Adrenal gland (tissue), 12 donors: Measurements from ENCODE around the gene ZNF212. TPM values are rescaled to one million over a fixed set of nuclear protein-coding genes. Genes with fewer than 3 reads are reported as not detected.
"Not testable (repeated sequence)": the region's sequence is repeated elsewhere in the genome, so short reads cannot be mapped to it uniquely, and the experiment has no call there.

ENCODE experiments used
- DNase-seq, 7 donors: peaks; one replicate each; pipeline ENCODE4 v3.0.0-alpha.2; 2019 to 2020
- H3K27ac ChIP-seq, 5 donors: fragments of 200-600 bp; sonication (generic) in 4 of 5; 1 replicate in 3 of 5; 2 replicates in 2 of 5; pipeline versions ENCODE4 v1.5.1 to v1.8.0; 2016 to 2020; ENCODE audit warnings: mild to moderate bottlenecking in 1 of 5
- H3K27me3 ChIP-seq: fragments of 200-600 bp; 2 replicates; pipeline ENCODE4 v1.8.0; 2021
- H3K36me3 ChIP-seq, 2 donors: fragments of 200-600 bp; replicated peaks in 1 of 2; 1 replicate in 1 of 2; 2 replicates in 1 of 2; pipeline versions ENCODE4 v1.5.1 to v1.8.0; 2018 to 2022
- H3K4me1 ChIP-seq, 2 donors: fragments of 200-600 bp; replicated peaks in 1 of 2; 1 replicate in 1 of 2; 2 replicates in 1 of 2; pipeline versions ENCODE4 v1.5.1 to v1.8.0; 2018 to 2021
- H3K4me3 ChIP-seq, 4 donors: fragments of 200-600 bp; sonication (generic) in 3 of 4; one replicate each; pipeline ENCODE4 v1.5.1; 2016 to 2018
- H3K9me3 ChIP-seq, 3 donors: fragments of 200-600 bp; sonication (generic) in 1 of 3; replicated peaks in 1 of 3; 1 replicate in 2 of 3; 2 replicates in 1 of 3; pipeline versions ENCODE4 v1.5.1 to v1.8.0; 2016 to 2021
- CTCF ChIP-seq, 6 experiments: fragments of 450-650 bp in 4 of 6; fragments of 200-600 bp in 2 of 6; sonication (generic) in 1 of 6; IDR thresholded peaks; 1 replicate in 5 of 6; 2 replicates in 1 of 6; pipeline versions ENCODE4 v1.5.1 to v1.8.0; 2016 to 2021; ENCODE audit warnings: antibody characterized with exemption in 6 of 6, mild to moderate bottlenecking in 2 of 6, moderate library complexity in 1 of 6
- POLR2A ChIP-seq, 2 donors: fragments of 450-650 bp; IDR thresholded peaks; one replicate each; pipeline ENCODE4 v1.6.1; 2017; ENCODE audit warnings: antibody characterized with exemption in 2 of 2, mild to moderate bottlenecking in 2 of 2, moderate library complexity in 1 of 2
- WGBS, 4 donors: extraction: QIAGEN DNeasy Blood & Tissue Kit in 2 of 4; methylation state at CpG; one replicate each; pipeline versions ENCODE4 v1.1.5 to v1.1.7; 2013 to 2017; 5-methylcytosine and 5-hydroxymethylcytosine counted together
- intact Hi-C, 2 donors: fragments of 100-400 bp; cut with DNase I; formaldehyde crosslinking; loops; one replicate each; pipeline versions ENCODE4 v1.14.1 to v1.15.0; 2022 to 2023
- polyA plus RNA-seq, 3 donors: library from polyadenylated mRNA; stranded (reverse); fragments of 200-250 nt in 2 of 3; fragments of 350-450 nt in 1 of 3; fragmentation: Illumina TruSeq in 1 of 3; extraction: RNeasy Lipid Tissue Mini Kit (QIAGEN cat#74804) in 1 of 3; gene quantifications; one replicate each; pipeline ENCODE4 v1.2.3, GENCODE V29; 2013 to 2014
- total RNA-seq, 9 donors: library from RNA; depleted of rRNA in 4 of 9; stranded (reverse); fragments of >200 nt in 4 of 9; fragments of 120-200 nt in 1 of 9; fragmentation: NEBNext Ultra II Directional in 1 of 9; extraction: Animal tissue kit (Norgen Biotek cat#: 25700) in 1 of 9; gene quantifications; one replicate each; pipeline versions ENCODE4 v1.1.0 to v1.2.4, GENCODE V29; 2013 to 2023
- donor health status: healthy with polysubstance abuse.
- donor health status: Bipolar disorder and iron deficiency.
- donor health status: DM: yes; HTN: yes; CAD: no.
- donor health status: DM: no; HTN: no; CAD: no.
- donor health status: DM: no; HTN: no; CAD: no.
- donor health status: DM: yes; HTN: yes; CAD: no.

Gene ZNF212
- total and polyA plus RNA-seq, 12 donors, result 5.5 to 22.7 (median 10.4) TPM

GRCh38 chr7:149241696-149242095 lies 2.2 kb downstream of the ZNF212 start:
- Histone ChIP-seq H3K9me3 (no peaks in the 10 kb centered on the region), H3K27ac (peak overlapping the region in 4 of 5 donors; percentile 10 to 52 (median 30)), H3K36me3 (no peaks in the 10 kb centered on the region), H3K4me3 (no peak overlapping the region), H3K27me3 (no peaks in the 10 kb centered on the region), H3K4me1 (peaks cover 10 to 32% of the 10 kb centered on the region in 2 donors)
- WGBS, 4 donors, result 54 to 67% (median 58%) methylated on average over 5 of the region's 5 CpGs
- TF ChIP-seq POLR2A (IDR thresholded peaks at IDR 0.05) (no peak), CTCF (IDR thresholded peaks at IDR 0.05) (no peak)
- intact Hi-C loops, result no loop called here
- DNase-seq, result peak in 2 of 7 donors; percentile 25 to 39

GRCh38 chr7:149245244-149245643 lies 5.8 kb downstream of the ZNF212 start:
- Histone ChIP-seq H3K36me3 (peaks cover 0 to 2% of the 10 kb centered on the region in 2 donors), H3K9me3 (no peaks in the 10 kb centered on the region), H3K27ac (no peak overlapping the region), H3K27me3 (no peaks in the 10 kb centered on the region), H3K4me1 (peaks cover 15 to 39% of the 10 kb centered on the region in 2 donors), H3K4me3 (no peak overlapping the region)
- intact Hi-C loops, result no loop called here
- peak in 1 of 7 donors; percentile 23 for DNase-seq
- no peak for TF ChIP-seq CTCF (IDR thresholded peaks at IDR 0.05)
- no peak for TF ChIP-seq POLR2A (IDR thresholded peaks at IDR 0.05)
- WGBS, 4 donors, result 52 to 70% (median 62%) methylated on average over 5 of the region's 5 CpGs

- Histone ChIP-seq H3K27me3 (no peaks in the 10 kb centered on the region), H3K27ac (no peak overlapping the region), H3K4me1 (peaks cover 10 to 34% of the 10 kb centered on the region in 2 donors), H3K36me3 (peaks cover 0 to 7% of the 10 kb centered on the region in 2 donors), H3K4me3 (no peak overlapping the region), H3K9me3 (no peaks in the 10 kb centered on the region)
- intact Hi-C loops, result no loop called here
- no peak for TF ChIP-seq CTCF (IDR thresholded peaks at IDR 0.05)
- TF ChIP-seq POLR2A (IDR thresholded peaks at IDR 0.05), result no peak
- whole genome bisulfite sequencing, 4 donors, result 84 to 89% (median 85%) methylated on average over 5 of the region's 5 CpGs
- no peak for DNase-seq
Observed at GRCh38 chr7:149245744-149246143, 6.3 kb downstream of the ZNF212 start.

- DNase-seq, result peak in 2 of 7 donors; percentile 17 to 42
- Histone ChIP-seq H3K27me3 (no peaks in the 10 kb centered on the region), H3K9me3 (no peaks in the 10 kb centered on the region), H3K36me3 (peaks cover 0 to 37% of the 10 kb centered on the region in 2 donors), H3K27ac (peak overlapping the region in 2 of 5 donors; percentile 43 to 63), H3K4me1 (peaks cover 6 to 11% of the 10 kb centered on the region in 2 donors), H3K4me3 (no peak overlapping the region)
- intact Hi-C loops, result no loop called here
- 29 to 42% (median 35%) methylated on average over 3 of the region's 3 CpGs for WGBS, 4 donors
- TF ChIP-seq CTCF (IDR thresholded peaks at IDR 0.05), result no peak
- no peak for TF ChIP-seq POLR2A (IDR thresholded peaks at IDR 0.05)
Observed at GRCh38 chr7:149248777-149249176, 9.3 kb downstream of the ZNF212 start.

- H3K36me3 ChIP-seq, result peaks cover 0 to 51% of the 10 kb centered on the region in 2 donors
- 90 to 97% (median 93%) methylated on average over 17 to 18 of the region's 18 CpGs for WGBS, 4 donors
- H3K27ac ChIP-seq, H3K9me3 ChIP-seq, H3K27me3 ChIP-seq, H3K4me3 ChIP-seq, intact Hi-C loops: not testable (repeated sequence)
- DNase-seq, result peak in 1 of 7 donors; percentile 8
- H3K4me1 ChIP-seq, result peaks cover 6 to 11% of the 10 kb centered on the region in 2 donors
Observed at GRCh38 chr7:149250151-149250550, 10.7 kb downstream of the ZNF212 start.

GRCh38 chr7:149251518-149251917 lies 12.1 kb downstream of the ZNF212 start:
- 92 to 98% (median 96%) methylated on average over 10 of the region's 10 CpGs for WGBS, 4 donors
- H3K4me1 ChIP-seq, result peaks cover 6 to 11% of the 10 kb centered on the region in 2 donors
- H3K36me3 ChIP-seq, result peaks cover 0 to 59% of the 10 kb centered on the region in 2 donors
- H3K27me3 ChIP-seq, H3K27ac ChIP-seq, DNase-seq, H3K9me3 ChIP-seq, intact Hi-C loops, H3K4me3 ChIP-seq: not testable (repeated sequence)
